Sigmoid colon (tissue), 7 donors: ENCODE results near the gene EP400. TPM values are rescaled to one million over a fixed set of nuclear protein-coding genes. Genes with fewer than 3 reads are reported as not detected.
A peak's percentile ranks its signal among the peaks of the same experiment; 100 is the strongest.
"Not testable (repeated sequence)": the region's sequence is repeated elsewhere in the genome, so short reads cannot be mapped to it uniquely, and the experiment has no call there.

Experiments used
- DNase-seq: peaks from one replicate; pipeline ENCODE4 v3.0.0-alpha.2; 2019
- H3K27ac ChIP-seq, 4 donors: fragments of 200-600 bp; sonication (generic); one replicate each; pipeline ENCODE4 v1.5.1; 2016 to 2019; ENCODE audit warnings: mild to moderate bottlenecking in 1 of 4
- H3K27me3 ChIP-seq, 3 donors: fragments of 200-600 bp; sonication (generic); one replicate each; pipeline ENCODE4 v1.5.1; 2019; ENCODE audit warnings: mild to moderate bottlenecking in 1 of 3
- H3K36me3 ChIP-seq, 4 donors: fragments of 200-600 bp; sonication (generic); one replicate each; pipeline ENCODE4 v1.5.1; 2016 to 2019
- H3K4me1 ChIP-seq, 4 donors: fragments of 200-600 bp; sonication (generic); one replicate each; pipeline ENCODE4 v1.5.1; 2017 to 2019
- H3K4me3 ChIP-seq, 4 donors: fragments of 200-600 bp; sonication (generic); one replicate each; pipeline ENCODE4 v1.5.1; 2017 to 2019; ENCODE audit warnings: mild to moderate bottlenecking in 2 of 4, moderate library complexity in 1 of 4
- H3K9me3 ChIP-seq, 4 donors: fragments of 200-600 bp in 3 of 4; sonication (generic) in 3 of 4; one replicate each; pipeline versions ENCODE4 v1.5.1 to v1.6.1; 2013 to 2019
- EP300 ChIP-seq, 4 donors: sonication (generic); formaldehyde crosslinking; IDR thresholded peaks; one replicate each; pipeline ENCODE4 v1.6.1; 2017; ENCODE audit warnings: antibody characterized with exemption in 4 of 4
- POLR2A ChIP-seq, 2 donors: fragments of 450-650 bp; IDR thresholded peaks; one replicate each; pipeline ENCODE4 v1.6.1; 2016; ENCODE audit warnings: antibody characterized with exemption in 2 of 2, mild to moderate bottlenecking in 2 of 2, moderate library complexity in 2 of 2
- POLR2AphosphoS5 ChIP-seq, 4 donors: sonication (generic); formaldehyde crosslinking; IDR thresholded peaks; one replicate each; pipeline ENCODE4 v1.6.1; 2017; ENCODE audit warnings: antibody characterized with exemption in 4 of 4
- WGBS, 2 donors: extraction: QIAGEN DNeasy Blood & Tissue Kit; methylation state at CpG; one replicate each; pipeline ENCODE4 v1.1.7; 2013; 5-methylcytosine and 5-hydroxymethylcytosine counted together
- intact Hi-C: fragments of 100-400 bp; cut with DNase I; formaldehyde crosslinking; loops from one replicate; pipeline ENCODE4 v1.15.1; 2023
- polyA plus RNA-seq, 3 donors: library from polyadenylated mRNA; stranded (reverse); fragments of 200-250 nt; gene quantifications; one replicate each; pipeline ENCODE4 v1.2.3, GENCODE V29; 2013
- total RNA-seq, 4 donors: library from RNA; depleted of rRNA; stranded (reverse); fragments of >200 nt; gene quantifications; one replicate each; pipeline ENCODE4 v1.1.0, GENCODE V29; 2016
- TF ChIP-seq, protein P1 (sequence below), 4 experiments: fragments of 450-650 bp in 3 of 4; fragments of 200-600 bp in 1 of 4; IDR thresholded peaks; one replicate each; pipeline ENCODE4 v1.5.1; 2016 to 2019; ENCODE audit warnings: antibody characterized with exemption in 4 of 4, mild to moderate bottlenecking in 3 of 4, moderate library complexity in 2 of 4
- donor health status: healthy with polysubstance abuse.
- donor health status: Bipolar disorder and iron deficiency.
- donor health status: healthy.

EP400 gene
- total and polyA plus RNA-seq, 7 donors, result 3.2 to 35.7 (median 14.6) TPM

DNA sequence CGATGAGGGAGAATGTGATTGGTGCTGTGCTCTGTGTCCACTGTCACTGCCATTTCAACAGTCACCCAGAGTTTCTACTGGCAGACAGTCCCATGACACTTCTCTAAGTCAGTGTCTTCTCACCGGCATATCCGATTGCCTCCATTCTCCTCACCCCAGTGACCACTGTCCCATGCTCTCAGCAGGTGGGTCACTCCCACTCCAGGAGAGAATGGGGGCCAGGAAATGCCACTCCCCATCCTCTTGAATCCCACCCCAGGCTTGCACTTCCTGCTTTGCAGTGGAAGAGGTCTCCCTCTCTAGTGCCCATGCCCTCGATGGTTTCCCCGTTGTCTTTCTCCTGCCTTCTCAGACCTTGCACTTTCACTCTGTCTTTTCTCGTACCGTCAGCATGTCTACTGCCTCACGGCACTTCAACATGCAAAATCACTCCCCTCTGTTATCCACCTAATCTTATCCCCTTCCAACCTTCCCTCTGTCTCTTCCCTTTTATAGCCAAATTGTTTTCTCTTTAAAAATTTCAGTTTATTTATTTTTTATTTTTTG, 2.2 kb upstream of the EP400 start:
- 56 to 77% methylated on average over 8 of the region's 8 CpGs for WGBS, 2 donors
- Histone ChIP-seq H3K9me3 (no peaks in the 10 kb centered on the region), H3K27me3 (no peaks in the 10 kb centered on the region), H3K27ac (peak overlapping the region in 2 of 4 donors; percentile 86 to 89), H3K36me3 (peaks cover 0 to 24% (median 6%) of the 10 kb centered on the region in 4 donors), H3K4me1 (peaks cover 0 to 33% (median 23%) of the 10 kb centered on the region in 4 donors), H3K4me3 (no peak overlapping the region)
- TF ChIP-seq POLR2AphosphoS5 (IDR thresholded peaks at IDR 0.05) (no peak), EP300 (IDR thresholded peaks at IDR 0.05) (no peak), POLR2A (IDR thresholded peaks at IDR 0.05) (no peak)
- TF ChIP-seq, protein P1, sequence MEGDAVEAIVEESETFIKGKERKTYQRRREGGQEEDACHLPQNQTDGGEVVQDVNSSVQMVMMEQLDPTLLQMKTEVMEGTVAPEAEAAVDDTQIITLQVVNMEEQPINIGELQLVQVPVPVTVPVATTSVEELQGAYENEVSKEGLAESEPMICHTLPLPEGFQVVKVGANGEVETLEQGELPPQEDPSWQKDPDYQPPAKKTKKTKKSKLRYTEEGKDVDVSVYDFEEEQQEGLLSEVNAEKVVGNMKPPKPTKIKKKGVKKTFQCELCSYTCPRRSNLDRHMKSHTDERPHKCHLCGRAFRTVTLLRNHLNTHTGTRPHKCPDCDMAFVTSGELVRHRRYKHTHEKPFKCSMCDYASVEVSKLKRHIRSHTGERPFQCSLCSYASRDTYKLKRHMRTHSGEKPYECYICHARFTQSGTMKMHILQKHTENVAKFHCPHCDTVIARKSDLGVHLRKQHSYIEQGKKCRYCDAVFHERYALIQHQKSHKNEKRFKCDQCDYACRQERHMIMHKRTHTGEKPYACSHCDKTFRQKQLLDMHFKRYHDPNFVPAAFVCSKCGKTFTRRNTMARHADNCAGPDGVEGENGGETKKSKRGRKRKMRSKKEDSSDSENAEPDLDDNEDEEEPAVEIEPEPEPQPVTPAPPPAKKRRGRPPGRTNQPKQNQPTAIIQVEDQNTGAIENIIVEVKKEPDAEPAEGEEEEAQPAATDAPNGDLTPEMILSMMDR (IDR thresholded peaks at IDR 0.05), result no peak
- intact Hi-C loops, result loop anchor here (5.0 kb wide), 2 partner anchors 115 to 1075 kb away; partner anchors contain the start of gene RAN
- DNase-seq, result peak; percentile 66

DNA sequence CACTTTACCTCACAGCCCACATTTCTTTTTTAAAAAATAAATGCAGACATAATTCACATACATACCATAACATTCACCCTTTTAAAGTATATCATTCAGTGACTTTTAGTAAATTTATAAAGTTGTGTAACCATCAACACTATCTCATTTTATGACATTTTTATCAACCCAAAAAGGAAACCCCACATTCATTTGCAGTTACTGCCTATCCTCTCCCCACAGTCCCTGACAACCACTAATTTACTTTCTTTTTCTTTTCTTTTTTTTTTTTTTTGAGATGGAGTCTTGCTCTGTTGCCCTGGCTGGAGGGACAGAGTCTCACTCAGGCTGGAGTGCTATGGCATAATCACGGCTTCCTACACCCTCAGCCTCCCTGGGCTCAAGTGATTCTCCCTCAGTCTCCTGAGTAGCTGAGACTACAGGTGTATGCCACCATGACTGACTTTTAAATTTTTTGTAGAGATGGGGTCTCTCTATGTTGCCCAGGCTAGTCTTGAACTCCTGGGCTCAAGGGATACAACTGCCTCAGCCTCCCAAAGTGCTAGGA, 1.5 kb upstream of the EP400 start:
- 86% methylated on average over 1 of the region's 1 CpG for WGBS, 2 donors
- Histone ChIP-seq H3K27me3 (no peaks in the 10 kb centered on the region), H3K27ac (peak overlapping the region; percentile 85 to 96 (median 88)), H3K4me1 (peaks cover 0 to 39% (median 27%) of the 10 kb centered on the region in 4 donors), H3K36me3 (peaks cover 0 to 17% (median 3%) of the 10 kb centered on the region in 4 donors), H3K4me3 (no peak overlapping the region), H3K9me3 (no peaks in the 10 kb centered on the region)
- peak; percentile 52 for DNase-seq
- TF ChIP-seq, protein P1 (IDR thresholded peaks at IDR 0.05), result no peak
- TF ChIP-seq POLR2AphosphoS5 (IDR thresholded peaks at IDR 0.05) (no peak), POLR2A (IDR thresholded peaks at IDR 0.05) (no peak), EP300 (IDR thresholded peaks at IDR 0.05) (no peak)
- intact Hi-C loops, result loop anchor here (5.0 kb wide), 2 partner anchors 116 to 1076 kb away; partner anchors contain the start of gene RAN

DNA sequence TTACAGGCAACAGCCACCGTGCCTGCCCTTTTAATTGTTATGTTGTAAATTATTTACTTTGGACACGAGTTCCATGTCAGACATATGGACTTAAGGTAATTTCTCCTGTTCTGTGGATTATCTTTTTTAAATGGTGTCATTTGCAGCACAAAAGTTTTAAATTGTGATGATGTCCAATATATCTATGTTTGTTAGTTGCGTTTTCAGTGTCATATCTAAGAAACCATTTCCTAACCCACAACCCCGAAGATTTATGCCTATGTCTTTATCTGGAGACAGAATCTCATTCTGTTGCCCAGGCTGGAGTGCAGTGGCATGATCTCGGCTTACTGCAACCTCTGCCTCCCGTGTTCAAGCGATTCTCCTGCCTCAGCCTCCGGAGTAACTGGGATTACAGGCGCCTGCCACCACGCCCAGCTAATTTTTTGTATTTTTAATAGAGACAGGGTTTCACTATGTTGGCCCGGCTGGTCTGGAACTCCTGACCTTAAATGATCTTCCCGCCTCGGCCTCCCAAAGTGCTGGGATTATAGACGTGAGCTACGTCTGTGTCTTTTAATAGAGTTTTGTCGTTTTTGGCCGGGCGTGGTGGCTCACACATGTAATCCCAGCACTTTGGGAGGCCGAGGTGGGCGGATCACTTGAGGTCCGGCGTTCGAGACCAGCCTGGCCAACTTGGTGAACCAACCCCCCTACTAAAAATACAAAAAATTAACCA, 870 bp upstream of the EP400 start:
- intact Hi-C loops, result loop anchor here (1.0 to 5.0 kb wide), 4 partner anchors 20 to 1077 kb away; partner anchors contain the start of genes PUS1 and RAN
- peak overlapping the region in 3 of 4 donors; percentile 95 to 100 (median 97) for H3K4me3 ChIP-seq
- H3K27me3 ChIP-seq, DNase-seq, H3K9me3 ChIP-seq: not testable (repeated sequence)
- TF ChIP-seq POLR2AphosphoS5 (IDR thresholded peaks at IDR 0.05), result peak in 1 of 4 donors; percentile 17
- 15 to 42% methylated on average over 23 of the region's 23 CpGs for whole genome bisulfite sequencing, 2 donors
- H3K4me1 ChIP-seq, result peaks cover 0 to 44% (median 27%) of the 10 kb centered on the region in 4 donors
- peaks cover 0 to 11% (median 0%) of the 10 kb centered on the region in 4 donors for H3K36me3 ChIP-seq
- H3K27ac ChIP-seq, result peak overlapping the region; percentile 85 to 96 (median 88)

DNA sequence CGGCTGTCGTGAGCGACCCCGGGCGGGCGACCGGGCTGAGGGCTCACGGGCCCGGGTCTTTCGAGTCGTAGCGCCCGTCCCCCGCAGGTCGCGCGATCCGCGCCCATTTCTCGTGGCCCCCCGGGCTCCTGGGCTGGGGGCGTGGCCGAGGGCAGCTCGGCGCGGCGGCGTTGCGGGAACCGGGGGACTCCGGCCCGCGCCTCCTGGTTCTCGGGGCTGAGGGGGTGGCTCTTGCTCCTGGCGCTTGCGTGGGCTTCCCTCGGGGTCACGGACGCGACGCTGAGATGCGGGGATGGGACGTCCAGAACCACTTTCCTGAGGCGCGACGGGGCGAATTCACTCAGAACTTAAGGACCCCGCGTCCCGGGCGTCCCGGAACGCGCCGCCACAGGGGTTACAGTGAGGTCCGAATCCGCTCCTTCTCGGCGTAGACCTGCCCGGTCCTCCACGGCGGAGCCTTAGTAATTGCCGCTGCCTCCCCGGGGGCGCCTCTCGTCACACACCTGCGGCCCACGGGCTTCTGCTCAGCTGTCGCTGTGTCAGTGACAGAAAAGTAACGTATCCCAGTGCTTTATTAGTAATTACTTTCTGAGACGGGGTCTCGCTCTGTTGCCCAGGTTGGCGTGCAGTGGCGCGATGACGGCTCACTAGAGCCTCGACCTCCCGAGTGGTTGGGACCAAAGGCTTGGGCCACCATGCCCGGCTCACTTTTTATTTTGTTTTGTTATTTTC, 606 bp downstream of the EP400 start:
- Histone ChIP-seq H3K9me3 (no peaks in the 10 kb centered on the region), H3K4me3 (peak overlapping the region; percentile 61 to 100 (median 96)), H3K4me1 (peaks cover 0 to 44% (median 29%) of the 10 kb centered on the region in 4 donors), H3K36me3 (no peaks in the 10 kb centered on the region), H3K27ac (peak overlapping the region; percentile 85 to 96 (median 88)), H3K27me3 (no peaks in the 10 kb centered on the region)
- TF ChIP-seq POLR2A (IDR thresholded peaks at IDR 0.05) (no peak), POLR2AphosphoS5 (IDR thresholded peaks at IDR 0.05) (no peak), EP300 (IDR thresholded peaks at IDR 0.05) (no peak)
- TF ChIP-seq, protein P1 (IDR thresholded peaks at IDR 0.05), result no peak
- DNase-seq, result peak; percentile 70
- intact Hi-C loops, result loop anchor here (1.0 to 5.0 kb wide), 2 partner anchors 51 to 98 kb away; no protein-coding TSS in a partner anchor
- 0 to 1% methylated on average over 79 of the region's 79 CpGs for WGBS, 2 donors

DNA sequence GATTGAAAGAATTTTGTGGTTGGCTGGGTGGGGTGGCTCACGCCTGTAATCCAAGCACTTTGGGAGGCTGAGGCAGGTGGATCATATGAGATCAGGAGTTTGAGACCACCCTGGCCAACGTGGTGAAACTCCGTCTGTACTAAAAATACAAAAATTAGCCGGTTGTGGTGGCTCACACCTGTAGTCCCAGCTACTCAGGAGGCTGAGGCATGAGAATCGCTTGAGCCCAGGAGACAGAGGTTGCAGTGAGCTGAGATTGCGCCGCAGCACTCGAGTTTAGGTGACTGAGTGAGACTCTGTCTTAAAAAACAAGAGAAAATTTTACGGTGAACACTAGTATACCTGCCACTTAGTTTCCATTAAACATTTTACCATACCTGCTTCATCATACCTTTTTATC, 4.1 kb downstream of the EP400 start:
- not testable (repeated sequence) for H3K4me3 ChIP-seq, H3K27ac ChIP-seq, H3K36me3 ChIP-seq, H3K27me3 ChIP-seq, DNase-seq, H3K9me3 ChIP-seq
- intact Hi-C loops, result loop anchor here (5.0 kb wide), 1 partner anchor 102 kb away; no protein-coding TSS in a partner anchor
- peaks cover 0 to 60% (median 42%) of the 10 kb centered on the region in 4 donors for H3K4me1 ChIP-seq
- 95% methylated on average over 9 of the region's 9 CpGs for WGBS, 2 donors

DNA sequence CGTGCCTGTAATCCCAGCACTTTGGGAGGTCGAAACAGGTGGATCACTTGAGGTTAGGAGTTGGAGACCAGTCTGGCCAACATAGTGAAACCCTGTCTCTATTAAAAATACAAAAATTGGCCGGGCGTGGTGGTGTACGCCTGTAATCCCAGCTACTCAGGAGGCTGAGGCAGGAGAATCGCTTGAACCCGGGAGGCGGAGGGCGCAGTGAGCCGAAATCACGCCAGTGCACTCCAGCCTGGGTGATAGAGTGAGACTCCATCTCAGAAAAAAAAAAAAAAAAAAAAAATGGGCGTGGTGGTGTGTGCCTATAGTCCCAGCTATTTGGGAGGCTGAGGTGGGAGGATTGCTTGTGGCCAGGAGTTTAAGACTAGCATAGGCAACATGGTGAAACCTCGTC, 4.7 kb downstream of the EP400 start:
- intact Hi-C loops, result loop anchor here (5.0 kb wide), 1 partner anchor 102 kb away; no protein-coding TSS in a partner anchor
- H3K27me3 ChIP-seq, H3K27ac ChIP-seq, DNase-seq, H3K4me3 ChIP-seq, H3K9me3 ChIP-seq, H3K36me3 ChIP-seq: not testable (repeated sequence)
- H3K4me1 ChIP-seq, result peaks cover 0 to 60% (median 45%) of the 10 kb centered on the region in 4 donors
- 93 to 96% methylated on average over 13 of the region's 13 CpGs for WGBS, 2 donors
